Trophoblast cell (in vitro differentiated cells and primary cell): ENCODE data around the gene GOSR1.
"Not testable (repeated sequence)": the region's sequence is repeated elsewhere in the genome, so short reads cannot be mapped to it uniquely, and the experiment has no call there.

ENCODE experiments used
- DNase-seq, 2 donors: peaks; one replicate each; pipeline ENCODE4 v3.0.0-alpha.2; 2016
- H2AFZ ChIP-seq: 2 replicates; pipeline ENCODE4 v1.6.1; 2013; ENCODE audit warnings: low read length, moderate library complexity, mild to moderate bottlenecking; ENCODE audit not compliant: insufficient read depth, poor library complexity
- H2AK5ac ChIP-seq: 2 replicates; pipeline ENCODE4 v1.6.1; 2013; ENCODE audit warnings: mild to moderate bottlenecking, low read length
- H2BK120ac ChIP-seq: 2 replicates; pipeline ENCODE4 v1.6.1; 2013; ENCODE audit warnings: low read length, mild to moderate bottlenecking, moderate library complexity; ENCODE audit not compliant: insufficient read depth, poor library complexity
- H2BK12ac ChIP-seq: 2 replicates; pipeline ENCODE4 v1.6.1; 2013; ENCODE audit warnings: mild to moderate bottlenecking, low read length, moderate library complexity
- H2BK5ac ChIP-seq: 2 replicates; pipeline ENCODE4 v1.6.1; 2013; ENCODE audit warnings: low read length, low read depth, moderate library complexity, mild to moderate bottlenecking; ENCODE audit not compliant: poor library complexity
- H3K14ac ChIP-seq: 2 replicates; pipeline ENCODE4 v1.6.1; 2013; ENCODE audit warnings: mild to moderate bottlenecking, low read length
- H3K18ac ChIP-seq: 2 replicates; pipeline ENCODE4 v1.6.1; 2013; ENCODE audit warnings: mild to moderate bottlenecking, low read length
- H3K23ac ChIP-seq: 2 replicates; pipeline ENCODE4 v1.6.1; 2013; ENCODE audit warnings: low read length
- H3K27ac ChIP-seq: 2 replicates; pipeline ENCODE4 v1.5.1; 2013; ENCODE audit warnings: low read depth, mild to moderate bottlenecking, inconsistent platforms, low read length, moderate library complexity
- H3K27me3 ChIP-seq: 2 replicates; pipeline ENCODE4 v1.6.1; 2013; ENCODE audit warnings: inconsistent platforms, mild to moderate bottlenecking, low read length, moderate library complexity; ENCODE audit not compliant: insufficient read depth
- H3K36me3 ChIP-seq, 2 experiments: 1 replicate in 1 of 2; 2 replicates in 1 of 2; pipeline ENCODE4 v1.6.1; 2013; ENCODE audit warnings: low read length in 2 of 2, mild to moderate bottlenecking in 2 of 2, moderate library complexity in 1 of 2; ENCODE audit not compliant: insufficient read depth in 2 of 2, control insufficient read depth in 1 of 2
- H3K4ac ChIP-seq: 2 replicates; pipeline ENCODE4 v1.6.1; 2013; ENCODE audit warnings: low read depth, mild to moderate bottlenecking, low read length, moderate library complexity
- H3K4me1 ChIP-seq, 2 experiments: 1 replicate in 1 of 2; 2 replicates in 1 of 2; pipeline ENCODE4 v1.6.1; 2013; ENCODE audit warnings: low read length in 2 of 2, mild to moderate bottlenecking in 2 of 2, moderate library complexity in 1 of 2; ENCODE audit not compliant: insufficient read depth in 2 of 2, control insufficient read depth in 1 of 2
- H3K4me2 ChIP-seq: 2 replicates; pipeline ENCODE4 v1.6.1; 2013; ENCODE audit warnings: inconsistent platforms, mild to moderate bottlenecking, low read length, moderate library complexity
- H3K4me3 ChIP-seq: 2 replicates; pipeline ENCODE4 v1.5.1; 2013; ENCODE audit warnings: mild to moderate bottlenecking, low read depth, low read length, inconsistent platforms
- H3K79me1 ChIP-seq: one replicate; pipeline ENCODE4 v1.6.1; 2013; ENCODE audit warnings: low read length
- H3K79me2 ChIP-seq: 2 replicates; pipeline ENCODE4 v1.6.1; 2013; ENCODE audit warnings: low read length, mild to moderate bottlenecking; ENCODE audit not compliant: control insufficient read depth, insufficient read depth, poor library complexity
- H3K9ac ChIP-seq: 2 replicates; pipeline ENCODE4 v1.6.1; 2013; ENCODE audit warnings: mild to moderate bottlenecking, low read length
- H3K9me3 ChIP-seq: 2 replicates; pipeline ENCODE4 v1.6.1; 2013; ENCODE audit warnings: low read depth, mild to moderate bottlenecking, control low read depth, inconsistent platforms, low read length; ENCODE audit not compliant: insufficient read depth
- H4K12ac ChIP-seq: 2 replicates; pipeline ENCODE4 v1.6.1; 2013; ENCODE audit warnings: low read depth, mild to moderate bottlenecking, low read length, moderate library complexity
- H4K8ac ChIP-seq: 2 replicates; pipeline ENCODE4 v1.6.1; 2013; ENCODE audit warnings: low read depth, mild to moderate bottlenecking, low read length, moderate library complexity
- H4K91ac ChIP-seq: one replicate; pipeline ENCODE4 v1.6.1; 2013; ENCODE audit warnings: low read depth, mild to moderate bottlenecking, low read length, moderate library complexity
- WGBS: extraction: QIAGEN DNeasy Blood & Tissue Kit; methylation state at CpG from one replicate; pipeline ENCODE4 v1.1.7; 2013; ENCODE audit warnings: missing lambda C conversion rate; ENCODE audit not compliant: insufficient read length, insufficient coverage; ENCODE audit errors: extremely low coverage; 5-methylcytosine and 5-hydroxymethylcytosine counted together

GOSR1 gene

DNA sequence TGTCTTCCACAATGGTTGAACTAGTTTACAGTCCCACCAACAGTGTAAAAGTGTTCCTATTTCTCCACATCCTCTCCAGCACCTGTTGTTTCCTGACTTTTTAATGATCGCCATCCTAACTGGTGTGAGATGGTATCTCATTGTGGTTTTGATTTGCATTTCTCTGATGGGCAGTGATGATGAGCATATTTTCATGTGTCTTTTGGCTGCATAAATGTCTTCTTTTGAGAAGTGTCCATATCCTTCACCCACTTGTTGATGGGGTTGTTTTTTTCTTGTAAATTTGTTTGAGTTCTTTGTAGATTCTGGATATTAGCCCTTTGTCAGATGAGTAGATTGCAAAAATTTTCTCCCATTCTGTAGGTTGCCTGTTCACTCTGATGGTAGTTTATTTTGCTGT is 84.6 kb downstream of the GOSR1 start:
- H3K4me1 ChIP-seq, result peaks cover 19 to 29% of the 10 kb centered on the region in 2 experiments
- H2AFZ ChIP-seq, H2BK5ac ChIP-seq, H2AK5ac ChIP-seq, H3K18ac ChIP-seq, H3K9ac ChIP-seq, H3K27me3 ChIP-seq, H3K27ac ChIP-seq, H2BK120ac ChIP-seq, H3K23ac ChIP-seq, H3K4ac ChIP-seq, H3K9me3 ChIP-seq, H3K4me3 ChIP-seq, H3K79me2 ChIP-seq, H4K91ac ChIP-seq, H4K12ac ChIP-seq, DNase-seq, H3K14ac ChIP-seq, H3K36me3 ChIP-seq, H4K8ac ChIP-seq, H2BK12ac ChIP-seq, H3K4me2 ChIP-seq: not testable (repeated sequence)
- WGBS, result no CpG with 5 or more reads among the region's 1 CpG
- H3K79me1 ChIP-seq, result peaks cover 25% of the 10 kb centered on the region

DNA sequence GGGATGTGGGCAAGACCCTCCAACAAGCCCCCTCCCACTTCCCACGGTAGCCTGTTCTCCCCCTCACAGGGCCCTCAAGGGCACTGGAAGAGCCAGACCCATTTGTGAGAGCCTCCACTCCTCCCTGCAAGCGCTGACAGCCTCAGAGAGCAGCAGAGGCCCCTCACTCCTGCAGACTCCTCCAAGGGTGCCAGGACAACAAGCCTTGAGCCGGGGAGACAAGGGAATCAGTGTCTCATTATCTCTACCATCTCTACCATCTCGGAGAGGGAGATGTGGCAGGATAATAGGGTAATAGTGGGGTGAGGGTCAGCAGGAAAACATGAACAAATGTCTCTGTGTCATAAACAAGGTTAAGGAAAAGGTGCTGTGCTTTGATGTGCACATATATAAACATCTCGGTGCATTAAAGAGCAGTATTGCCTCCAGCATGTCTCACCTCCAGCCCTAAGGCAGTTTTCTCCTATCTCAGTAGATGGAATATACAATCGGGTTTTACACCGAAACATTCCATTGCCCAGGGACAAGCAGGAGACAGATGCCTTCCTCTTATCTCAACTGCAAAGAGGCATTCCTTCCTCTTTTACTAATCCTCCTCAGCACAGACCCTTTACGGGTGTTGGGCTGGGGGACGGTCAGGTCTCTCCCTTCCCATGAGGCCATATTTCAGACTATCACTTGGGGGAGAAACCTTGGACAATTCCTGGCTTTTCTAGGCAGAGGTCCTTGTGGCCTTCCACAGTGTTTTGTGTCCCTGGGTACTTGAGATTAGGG is 86.1 kb downstream of the GOSR1 start:
- H3K27me3 ChIP-seq, H4K12ac ChIP-seq, H3K23ac ChIP-seq, H2AFZ ChIP-seq, H3K9me3 ChIP-seq, H3K79me2 ChIP-seq, H3K36me3 ChIP-seq, H3K4me3 ChIP-seq, H3K4ac ChIP-seq, H3K9ac ChIP-seq, H2BK12ac ChIP-seq, H2AK5ac ChIP-seq, H3K4me2 ChIP-seq: not testable (repeated sequence)
- peak overlapping the region; percentile 88 for H4K91ac ChIP-seq
- peak overlapping the region; percentile 63 for H2BK5ac ChIP-seq
- peak overlapping the region; percentile 48 for H2BK120ac ChIP-seq
- DNase-seq, result peak; percentile 42 to 71
- H3K27ac ChIP-seq, result peak overlapping the region; percentile 84
- H3K14ac ChIP-seq, result peak overlapping the region; percentile 47
- H3K18ac ChIP-seq, result peak overlapping the region; percentile 12
- H3K79me1 ChIP-seq, result peaks cover 31% of the 10 kb centered on the region
- peaks cover 24 to 42% of the 10 kb centered on the region in 2 experiments for H3K4me1 ChIP-seq
- no CpG with 5 or more reads among the region's 9 CpGs for WGBS
- peak overlapping the region; percentile 50 for H4K8ac ChIP-seq

DNA sequence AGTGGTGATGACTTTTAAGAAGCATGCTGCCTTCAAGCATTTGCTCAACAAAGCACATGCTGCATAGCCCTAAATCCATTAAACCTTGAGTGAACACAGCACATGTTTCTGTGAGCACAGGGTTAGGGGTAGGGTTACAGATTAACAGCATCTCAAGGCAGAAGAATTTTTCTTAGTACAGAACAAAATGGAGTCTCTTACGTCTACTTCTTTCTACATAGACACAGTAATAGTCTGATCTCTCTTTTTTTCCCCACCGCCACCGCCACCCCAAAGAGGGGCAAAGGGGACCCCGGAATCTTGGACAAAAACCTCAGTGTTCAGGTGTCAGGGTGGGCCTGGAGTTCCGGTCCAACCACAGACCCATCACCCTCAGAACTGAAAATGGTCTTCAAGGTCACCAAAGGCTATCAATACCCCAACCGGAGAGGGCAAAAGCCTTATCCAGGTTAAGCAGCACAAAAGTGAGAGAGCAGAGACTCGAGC is 86.7 kb downstream of the GOSR1 start:
- Histone ChIP-seq H4K8ac (peak overlapping the region; percentile 45), H3K79me1 (peaks cover 31% of the 10 kb centered on the region), H4K91ac (peak overlapping the region; percentile 82), H2BK5ac (peak overlapping the region; percentile 63), H2BK120ac (peak overlapping the region; percentile 49), H3K14ac (peak overlapping the region; percentile 22), H3K4me1 (peaks cover 24 to 42% of the 10 kb centered on the region in 2 experiments), H3K27ac (peak overlapping the region; percentile 84)
- H3K27me3 ChIP-seq, H3K4ac ChIP-seq, H2AFZ ChIP-seq, H3K4me3 ChIP-seq, H3K9ac ChIP-seq, H3K79me2 ChIP-seq, H3K9me3 ChIP-seq, H2BK12ac ChIP-seq, H3K36me3 ChIP-seq, H2AK5ac ChIP-seq, H4K12ac ChIP-seq, H3K23ac ChIP-seq, H3K4me2 ChIP-seq, H3K18ac ChIP-seq: not testable (repeated sequence)
- no CpG with 5 or more reads among the region's 7 CpGs for WGBS
- DNase-seq, result peak in 1 of 2 donors; percentile 6

DNA sequence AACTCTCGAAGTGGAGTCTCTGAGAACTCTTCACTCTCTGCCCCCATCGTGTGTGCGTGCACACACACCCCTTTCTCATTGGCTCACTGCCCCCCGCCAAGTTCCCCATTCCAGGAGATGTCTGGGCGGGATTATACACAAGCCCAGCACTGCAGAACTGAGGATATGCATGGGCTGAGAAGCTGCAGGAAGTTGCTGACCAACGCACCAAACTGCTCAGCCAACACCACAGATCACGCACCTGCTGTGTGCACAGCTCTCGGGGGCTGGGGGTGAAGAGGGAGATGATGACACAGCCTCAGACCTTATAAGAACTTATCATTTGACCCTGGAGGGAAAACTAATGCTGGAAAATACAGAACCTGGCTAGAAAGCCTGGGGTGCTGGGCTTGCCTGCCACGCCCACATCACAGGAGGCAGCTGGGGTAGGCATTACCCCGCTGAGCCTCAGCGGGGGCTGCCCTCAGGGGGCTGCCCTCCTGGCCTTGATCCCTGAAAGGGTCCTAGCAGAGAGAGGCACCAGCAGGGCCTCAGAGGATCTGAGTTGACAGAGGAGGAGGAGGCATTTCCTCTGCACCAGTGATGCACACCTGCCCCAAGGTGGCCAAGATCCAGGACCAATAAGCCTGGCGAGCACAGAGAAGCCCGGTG is 87.3 kb downstream of the GOSR1 start:
- H3K4me3 ChIP-seq, result peak overlapping the region; percentile 18
- peak overlapping the region; percentile 45 for H4K8ac ChIP-seq
- not testable (repeated sequence) for H3K36me3 ChIP-seq, H3K79me2 ChIP-seq, H3K9me3 ChIP-seq, H3K4me2 ChIP-seq, DNase-seq, H4K12ac ChIP-seq, H3K27me3 ChIP-seq, H3K23ac ChIP-seq, H2AFZ ChIP-seq, H3K9ac ChIP-seq
- H4K91ac ChIP-seq, result peak overlapping the region; percentile 82
- H3K18ac ChIP-seq, result peak overlapping the region; percentile 40
- peak overlapping the region; percentile 84 for H3K27ac ChIP-seq
- H2BK120ac ChIP-seq, result peak overlapping the region; percentile 62
- peak overlapping the region; percentile 63 for H2BK5ac ChIP-seq
- H2BK12ac ChIP-seq, result peak overlapping the region; percentile 58
- peaks cover 28 to 42% of the 10 kb centered on the region in 2 experiments for H3K4me1 ChIP-seq
- peak overlapping the region; percentile 80 for H2AK5ac ChIP-seq
- H3K4ac ChIP-seq, result peak overlapping the region; percentile 44
- peak overlapping the region; percentile 22 for H3K14ac ChIP-seq
- no CpG with 5 or more reads among the region's 13 CpGs for WGBS
- peaks cover 31% of the 10 kb centered on the region for H3K79me1 ChIP-seq
